Spleen (tissue), 11 donors: ENCODE measurements around the gene NIPBL. TPM values are rescaled to one million over a fixed set of nuclear protein-coding genes. Genes with fewer than 3 reads are reported as not detected.

Source experiments
- DNase-seq: peaks from one replicate; pipeline ENCODE4 v3.0.0-alpha.2; 2020
- H3K27ac ChIP-seq, 8 donors: fragments of 200-600 bp; sonication (generic) in 7 of 8; 1 replicate in 4 of 8; 2 replicates in 4 of 8; pipeline versions ENCODE4 v1.5.0 to v1.8.0; 2016 to 2021; ENCODE audit warnings: inconsistent platforms in 4 of 8, mild to moderate bottlenecking in 4 of 8, moderate library complexity in 1 of 8
- H3K27me3 ChIP-seq, 7 donors: fragments of 200-600 bp; sonication (generic) in 6 of 7; replicated peaks in 1 of 7; 1 replicate in 4 of 7; 2 replicates in 3 of 7; pipeline versions ENCODE4 v1.5.0 to v1.8.0; 2016 to 2021; ENCODE audit warnings: inconsistent platforms in 3 of 7, mild to moderate bottlenecking in 1 of 7
- H3K36me3 ChIP-seq, 6 donors: fragments of 200-600 bp; sonication (generic) in 5 of 6; 1 replicate in 4 of 6; 2 replicates in 2 of 6; pipeline versions ENCODE4 v1.5.0 to v1.8.0; 2016 to 2021; ENCODE audit warnings: inconsistent platforms in 2 of 6
- H3K4me1 ChIP-seq, 6 donors: fragments of 200-600 bp; sonication (generic) in 5 of 6; 1 replicate in 3 of 6; 2 replicates in 3 of 6; pipeline versions ENCODE4 v1.5.0 to v1.8.0; 2016 to 2021; ENCODE audit warnings: inconsistent platforms in 3 of 6
- H3K4me3 ChIP-seq, 8 donors: fragments of 200-600 bp; sonication (generic) in 7 of 8; 1 replicate in 4 of 8; 2 replicates in 4 of 8; pipeline versions ENCODE4 v1.5.0 to v1.8.0; 2016 to 2021; ENCODE audit warnings: inconsistent platforms in 4 of 8, mild to moderate bottlenecking in 4 of 8, moderate library complexity in 2 of 8
- H3K9me3 ChIP-seq, 8 donors: fragments of 200-600 bp; sonication (generic) in 7 of 8; 1 replicate in 4 of 8; 2 replicates in 4 of 8; pipeline versions ENCODE4 v1.5.0 to v1.8.0; 2016 to 2021; ENCODE audit warnings: inconsistent platforms in 4 of 8
- CTCF ChIP-seq, 11 experiments: fragments of 200-600 bp in 7 of 11; fragments of 450-650 bp in 4 of 11; sonication (generic) in 4 of 11; IDR thresholded peaks in 8 of 11; conservative IDR thresholded peaks in 3 of 11; 1 replicate in 7 of 11; 2 replicates in 4 of 11; pipeline versions ENCODE4 v1.4.0 to v1.8.0; 2016 to 2021; ENCODE audit warnings: antibody characterized with exemption in 11 of 11, inconsistent platforms in 4 of 11, mild to moderate bottlenecking in 1 of 11
- POLR2A ChIP-seq, 3 donors: fragments of 450-650 bp; IDR thresholded peaks; one replicate each; pipeline ENCODE4 v1.5.1; 2017; ENCODE audit warnings: antibody characterized with exemption in 3 of 3, mild to moderate bottlenecking in 1 of 3
- POLR2AphosphoS5 ChIP-seq, 3 donors: sonication (generic); formaldehyde crosslinking; IDR thresholded peaks; one replicate each; pipeline ENCODE4 v1.5.1; 2017; ENCODE audit warnings: antibody characterized with exemption in 3 of 3
- WGBS, 5 donors: extraction: QIAGEN DNeasy Blood & Tissue Kit in 3 of 5; methylation state at CpG; one replicate each; pipeline versions ENCODE4 v1.1.5 to v1.1.7; 2013 to 2018; 5-methylcytosine and 5-hydroxymethylcytosine counted together
- intact Hi-C: fragments of 100-400 bp; cut with DNase I; formaldehyde crosslinking; loops from one replicate; pipeline ENCODE4 v1.15.0; 2023; ENCODE audit warnings: low total_unique reads
- polyA plus RNA-seq, 3 donors: library from polyadenylated mRNA; stranded (reverse); fragments of 200-250 nt; gene quantifications; one replicate each; pipeline ENCODE4 v1.2.1, GENCODE V29; 2013
- total RNA-seq, 7 donors: library from RNA; depleted of rRNA in 3 of 7; stranded (reverse); fragments of >200 nt in 3 of 7; fragmentation: NEBNext Ultra II Directional in 4 of 7; extraction: Animal tissue kit (Norgen Biotek cat#: 25700) in 4 of 7; gene quantifications; one replicate each; pipeline versions ENCODE4 v1.1.0 to v1.2.1, GENCODE V29; 2016 to 2021
- donor health status: healthy with polysubstance abuse.
- donor health status: DM: no; HTN: no; CAD: no; lungs with moderate emphysema.
- donor health status: DM: no; HTN: no; CAD: no.
- donor health status: Bipolar disorder and iron deficiency.
- donor health status: healthy.
- donor health status: DM: no; HTN: no; CAD: no.
- donor health status: DM: yes; HTN: yes; CAD: no.

The NIPBL gene
- total and polyA plus RNA-seq, 10 donors = 16.8 to 103 (median 83.1) TPM

DNA sequence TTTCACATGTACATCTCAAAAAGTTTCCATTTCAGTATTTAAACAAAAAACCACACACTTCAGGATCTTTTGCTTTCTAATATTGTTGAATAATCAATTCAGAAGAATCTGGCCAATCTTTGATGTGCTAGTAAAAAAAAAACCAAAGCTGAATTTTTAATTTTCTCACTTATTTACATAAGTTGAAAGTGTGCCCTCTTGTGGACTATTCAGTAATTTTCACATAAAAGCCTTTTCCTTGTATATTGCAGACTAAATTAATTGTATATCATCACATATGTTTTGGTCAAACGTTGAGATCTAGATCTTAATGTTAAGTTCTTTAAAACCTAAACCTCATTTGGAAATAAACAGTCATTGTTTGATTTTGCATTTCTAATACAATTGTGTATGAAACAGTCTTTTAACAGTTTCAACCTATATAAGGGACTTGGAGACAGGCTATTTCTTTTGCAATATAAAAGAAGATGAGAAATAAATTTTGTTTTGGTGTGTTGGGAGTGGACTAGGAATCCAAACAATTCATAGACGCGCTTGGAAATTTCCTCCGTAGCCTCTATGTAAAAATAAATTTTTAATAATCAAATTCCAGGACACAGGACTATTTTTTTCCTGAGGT is 68.1 kb downstream of the NIPBL start:
- no peak for TF ChIP-seq POLR2A (IDR thresholded peaks at IDR 0.05)
- peak; percentile 26 to 72 (median 59) for TF ChIP-seq CTCF (IDR thresholded peaks at IDR 0.05 in 8 of 11, conservative IDR thresholded peaks at IDR 0.05 in 3 of 11)
- intact Hi-C loops = loop anchor here (5.0 kb wide), 1 partner anchor 67 kb away; the partner anchor contains the start of gene NIPBL
- Histone ChIP-seq H3K4me1 (peaks cover 11 to 77% (median 51%) of the 10 kb centered on the region in 6 donors), H3K27me3 (no peaks in the 10 kb centered on the region), H3K9me3 (no peaks in the 10 kb centered on the region), H3K36me3 (no peaks in the 10 kb centered on the region), H3K27ac (no peak overlapping the region), H3K4me3 (no peak overlapping the region)
- 67 to 73% (median 71%) methylated on average over 4 of the region's 4 CpGs for WGBS, 5 donors
- DNase-seq = no peak

- no peaks in the 10 kb centered on the region for H3K27me3 ChIP-seq
- no peak for TF ChIP-seq POLR2AphosphoS5 (IDR thresholded peaks at IDR 0.05)
- TF ChIP-seq CTCF (IDR thresholded peaks at IDR 0.05 in 8 of 11, conservative IDR thresholded peaks at IDR 0.05 in 3 of 11) = no peak
- no peak for TF ChIP-seq POLR2A (IDR thresholded peaks at IDR 0.05)
- no peak overlapping the region for H3K4me3 ChIP-seq
- H3K9me3 ChIP-seq = no peaks in the 10 kb centered on the region
- H3K36me3 ChIP-seq = no peaks in the 10 kb centered on the region
- H3K4me1 ChIP-seq = peaks cover 3 to 77% (median 49%) of the 10 kb centered on the region in 6 donors
- DNase-seq = no peak
- no peak overlapping the region for H3K27ac ChIP-seq
- intact Hi-C loops = loop anchor here (5.0 kb wide), 1 partner anchor 68 kb away; the partner anchor contains the start of gene NIPBL
These were observed 69.1 kb downstream of the NIPBL start for GRCh38 chr5:36945687-36946086.

DNA sequence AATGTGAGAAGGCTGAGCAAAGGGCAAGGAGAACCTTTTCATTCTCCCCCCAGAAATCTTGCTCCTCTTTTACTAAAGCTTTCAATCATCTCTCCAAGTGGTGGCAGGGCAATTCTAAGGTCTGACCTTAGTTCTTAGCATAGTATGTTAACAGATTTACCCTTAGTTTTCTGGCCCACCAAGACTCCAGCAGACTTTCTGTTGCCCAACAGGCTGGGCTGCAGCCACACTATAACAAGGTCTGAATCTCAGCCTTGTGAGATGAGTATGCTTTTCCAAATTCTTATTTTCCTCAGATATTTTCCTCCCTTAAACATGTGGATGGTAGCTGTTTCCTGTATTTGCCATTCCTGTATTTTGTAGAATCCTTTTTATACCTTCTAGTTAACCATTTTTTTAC is 69.5 kb downstream of the NIPBL start:
- no peak overlapping the region for H3K4me3 ChIP-seq
- TF ChIP-seq POLR2AphosphoS5 (IDR thresholded peaks at IDR 0.05) (no peak), CTCF (IDR thresholded peaks at IDR 0.05 in 8 of 11, conservative IDR thresholded peaks at IDR 0.05 in 3 of 11) (no peak), POLR2A (IDR thresholded peaks at IDR 0.05) (no peak)
- no peaks in the 10 kb centered on the region for H3K36me3 ChIP-seq
- intact Hi-C loops = loop anchor here (5.0 kb wide), 1 partner anchor 69 kb away; the partner anchor contains the start of gene NIPBL
- no peak overlapping the region for H3K27ac ChIP-seq
- DNase-seq = no peak
- H3K4me1 ChIP-seq = peaks cover 7 to 77% (median 51%) of the 10 kb centered on the region in 6 donors
- no peaks in the 10 kb centered on the region for H3K27me3 ChIP-seq
- no peaks in the 10 kb centered on the region for H3K9me3 ChIP-seq

- Histone ChIP-seq H3K27ac (no peak overlapping the region), H3K4me3 (no peak overlapping the region), H3K27me3 (no peaks in the 10 kb centered on the region), H3K9me3 (no peaks in the 10 kb centered on the region), H3K36me3 (no peaks in the 10 kb centered on the region), H3K4me1 (peaks cover 7 to 96% (median 64%) of the 10 kb centered on the region in 6 donors)
- no peak for DNase-seq
- intact Hi-C loops = loop anchor here (5.0 kb wide), 1 partner anchor 71 kb away; the partner anchor contains the start of gene NIPBL
- TF ChIP-seq POLR2AphosphoS5 (IDR thresholded peaks at IDR 0.05) = no peak
- no peak for TF ChIP-seq POLR2A (IDR thresholded peaks at IDR 0.05)
- no peak for TF ChIP-seq CTCF (IDR thresholded peaks at IDR 0.05 in 8 of 11, conservative IDR thresholded peaks at IDR 0.05 in 3 of 11)
These were observed 71.5 kb downstream of the NIPBL start for GRCh38 chr5:36948041-36948440.
